Mammary epithelial cell (primary cell): Measurements from ENCODE around the gene GRID2.

Experiments used
- EZH2 ChIP-seq: IDR thresholded peaks from 2 replicates; pipeline ENCODE4 v1.6.1; 2012; ENCODE audit warnings: low read length, inconsistent platforms, borderline replicate concordance
- TF ChIP-seq, protein P1 (sequence below), 2 donors: IDR thresholded peaks in 1 of 2; conservative IDR thresholded peaks in 1 of 2; 2 replicates each; pipeline ENCODE4 v1.5.1; 2011 to 2012; ENCODE audit warnings: inconsistent platforms in 2 of 2, low read length in 2 of 2, mild to moderate bottlenecking in 2 of 2, control low read depth in 1 of 2, low read depth in 1 of 2; ENCODE audit not compliant: insufficient read depth in 1 of 2; ENCODE audit errors: extremely low read depth in 1 of 2

DNA sequence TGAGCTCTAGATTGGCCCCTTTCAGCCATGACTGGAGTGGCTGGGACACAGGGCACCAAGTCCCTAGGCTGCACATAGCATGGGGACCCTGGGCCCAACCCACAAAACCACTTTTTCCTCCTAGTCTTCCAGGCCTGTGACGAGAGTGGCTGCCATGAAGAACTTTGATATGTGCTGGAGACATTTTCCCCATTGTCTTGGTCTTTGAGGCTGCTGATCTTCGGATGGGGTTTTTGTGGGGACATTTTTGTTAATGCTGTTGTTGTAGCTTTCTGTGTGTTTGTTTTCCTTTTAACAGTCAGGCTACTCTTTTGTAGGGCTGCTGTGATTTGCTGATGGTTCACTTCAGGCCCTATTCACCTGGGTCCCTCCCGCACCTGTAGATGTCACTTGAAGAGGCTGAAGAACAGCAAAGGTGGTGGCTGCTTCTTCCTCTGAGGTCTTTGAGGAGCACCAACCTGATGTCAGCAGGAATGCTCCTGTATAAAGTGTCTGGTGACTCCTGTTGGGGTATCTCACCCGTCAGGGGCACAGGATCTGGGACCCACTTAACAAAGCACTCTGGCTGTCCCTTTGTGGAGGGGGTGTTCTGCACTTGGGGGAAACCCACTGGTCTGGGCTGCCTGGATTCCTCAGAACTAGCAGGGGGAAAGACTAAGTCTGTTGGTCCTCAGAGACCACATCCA, 49.6 kb upstream of the GRID2 start:
- TF ChIP-seq, protein P1, sequence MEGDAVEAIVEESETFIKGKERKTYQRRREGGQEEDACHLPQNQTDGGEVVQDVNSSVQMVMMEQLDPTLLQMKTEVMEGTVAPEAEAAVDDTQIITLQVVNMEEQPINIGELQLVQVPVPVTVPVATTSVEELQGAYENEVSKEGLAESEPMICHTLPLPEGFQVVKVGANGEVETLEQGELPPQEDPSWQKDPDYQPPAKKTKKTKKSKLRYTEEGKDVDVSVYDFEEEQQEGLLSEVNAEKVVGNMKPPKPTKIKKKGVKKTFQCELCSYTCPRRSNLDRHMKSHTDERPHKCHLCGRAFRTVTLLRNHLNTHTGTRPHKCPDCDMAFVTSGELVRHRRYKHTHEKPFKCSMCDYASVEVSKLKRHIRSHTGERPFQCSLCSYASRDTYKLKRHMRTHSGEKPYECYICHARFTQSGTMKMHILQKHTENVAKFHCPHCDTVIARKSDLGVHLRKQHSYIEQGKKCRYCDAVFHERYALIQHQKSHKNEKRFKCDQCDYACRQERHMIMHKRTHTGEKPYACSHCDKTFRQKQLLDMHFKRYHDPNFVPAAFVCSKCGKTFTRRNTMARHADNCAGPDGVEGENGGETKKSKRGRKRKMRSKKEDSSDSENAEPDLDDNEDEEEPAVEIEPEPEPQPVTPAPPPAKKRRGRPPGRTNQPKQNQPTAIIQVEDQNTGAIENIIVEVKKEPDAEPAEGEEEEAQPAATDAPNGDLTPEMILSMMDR (conservative IDR thresholded peaks at IDR 0.05 in 1 of 2, IDR thresholded peaks at IDR 0.05 in 1 of 2; ENCODE audit: extremely low read depth in 1 of 2, insufficient read depth in 1 of 2, low read depth in 1 of 2, low read length in 2 of 2): no peak
- TF ChIP-seq EZH2: no peak
